ENCODE results near the gene CFAP61.

- TF ChIP-seq CTCF (IDR thresholded peaks at IDR 0.05), result no peak
- TF ChIP-seq POLR2A (IDR thresholded peaks at IDR 0.05), result no peak
These were observed 240.8 kb downstream of the CFAP61 start for GRCh38 chr20:20293141-20293540.
